GM12878 (cell line): ENCODE data around the gene EFHD2. TPM values are rescaled to one million over a fixed set of nuclear protein-coding genes. Genes with fewer than 3 reads are reported as not detected.

Experiments
- CEBPB ChIP-seq, 2 experiments: fragments of 150-350 bp in 1 of 2; IDR thresholded peaks; 2 replicates each; pipeline ENCODE4 v1.6.1; 2012 to 2014; ENCODE audit warnings: low read depth in 2 of 2, low read length in 2 of 2, borderline replicate concordance in 1 of 2, inconsistent platforms in 1 of 2
- MYC ChIP-seq: IDR thresholded peaks from 2 replicates; pipeline ENCODE4 v1.6.1; 2011; ENCODE audit warnings: mild to moderate bottlenecking, low read length, moderate library complexity, inconsistent platforms; ENCODE audit not compliant: insufficient read depth, insufficient replicate concordance, insufficient read length, severe bottlenecking
- PAX5 ChIP-seq: IDR thresholded peaks from 2 replicates; pipeline ENCODE4 v1.6.1; 2011; ENCODE audit warnings: low read depth, low read length, borderline replicate concordance
- POLR2AphosphoS2 ChIP-seq: IDR thresholded peaks from 2 replicates; pipeline ENCODE4 v1.6.1; 2011; ENCODE audit warnings: low read depth, mild to moderate bottlenecking, low read length, improper control_type of control experiment, moderate library complexity
- RBBP5 ChIP-seq: fragments of 200-600 bp; sonication (generic); conservative IDR thresholded peaks from 2 replicates; pipeline ENCODE4 v1.6.1; 2016
- SP1 ChIP-seq: IDR thresholded peaks from one replicate; pipeline ENCODE4 v1.6.1; 2011; ENCODE audit warnings: low read depth, low read length
- polyA plus RNA-seq, 11 experiments: library from polyadenylated mRNA; depleted of rRNA in 4 of 11; unstranded in 6 of 11; stranded (reverse) in 5 of 11; fragments of >200 nt; fragmentation: Nextera tagmentation in 4 of 11; fragmentation: Illumina TruSeq in 1 of 11; extraction: Ambion mirVana in 4 of 11; extraction: Trizol in 1 of 11; gene quantifications; 1 replicate in 1 of 11; 2 replicates in 10 of 11; pipeline versions ENCODE4 v1.2.1 to v1.2.3, GENCODE V29; 2011 to 2016; ENCODE audit warnings: inconsistent platforms in 2 of 11, missing spikeins in 2 of 11, low read depth in 1 of 11
- total RNA-seq, 4 experiments: library from RNA; depleted of rRNA in 3 of 4; stranded (reverse); fragments of >200 nt in 3 of 4; fragmentation: Illumina TruSeq in 1 of 4; extraction: Trizol in 1 of 4; gene quantifications; 2 replicates each; pipeline versions ENCODE4 v1.2.1 to v1.2.3, GENCODE V29; 2013 to 2021
- TF ChIP-seq, protein P1 (sequence below): fragments of 450-650 bp; IDR thresholded peaks from 2 replicates; pipeline ENCODE4 v1.6.1; 2018; ENCODE audit warnings: mild to moderate bottlenecking, low read depth, moderate library complexity; ENCODE audit not compliant: partially characterized antibody
- TF ChIP-seq, protein P2 (sequence below): IDR thresholded peaks from 2 replicates; pipeline ENCODE4 v1.6.1; 2011; ENCODE audit warnings: borderline replicate concordance, low read depth, mild to moderate bottlenecking, moderate library complexity, low read length; ENCODE audit not compliant: insufficient read depth, poor library complexity, severe bottlenecking

The EFHD2 gene
- total and polyA plus RNA-seq, 10 of the 15 experiments (the other 5 are each of a cell fraction or from before 2014, with no cell fraction given): 4.0 to 114 (median 66.1) TPM

DNA sequence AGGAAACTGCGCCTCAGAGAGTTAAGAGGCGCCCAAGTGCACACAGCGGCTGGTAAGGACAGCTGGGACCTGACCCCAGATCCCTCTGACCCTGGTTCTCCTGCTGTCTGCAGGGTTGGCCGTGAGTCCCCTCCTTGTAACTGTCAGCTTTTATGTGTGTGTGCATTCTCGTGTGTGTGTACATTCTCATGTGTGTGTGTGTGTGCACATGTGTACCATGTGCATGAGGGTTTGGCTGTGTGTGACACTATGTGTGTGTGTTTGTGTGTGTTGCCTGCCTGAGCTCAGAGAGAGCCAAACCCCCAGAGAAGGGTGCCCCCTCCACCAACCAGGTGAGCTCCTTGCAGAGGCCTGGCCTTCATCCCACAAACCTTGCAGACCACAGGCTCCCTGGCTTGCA, 25.9 kb upstream of the EFHD2 start (continued):
- TF ChIP-seq POLR2AphosphoS2 (no peak), CEBPB (IDR thresholded peaks at IDR 0.05; ENCODE audit: borderline replicate concordance in 1 of 2, low read depth in 2 of 2, low read length in 2 of 2) (no peak), PAX5 (no peak), SP1 (no peak), RBBP5 (no peak), MYC (no peak)
- TF ChIP-seq, protein P1, sequence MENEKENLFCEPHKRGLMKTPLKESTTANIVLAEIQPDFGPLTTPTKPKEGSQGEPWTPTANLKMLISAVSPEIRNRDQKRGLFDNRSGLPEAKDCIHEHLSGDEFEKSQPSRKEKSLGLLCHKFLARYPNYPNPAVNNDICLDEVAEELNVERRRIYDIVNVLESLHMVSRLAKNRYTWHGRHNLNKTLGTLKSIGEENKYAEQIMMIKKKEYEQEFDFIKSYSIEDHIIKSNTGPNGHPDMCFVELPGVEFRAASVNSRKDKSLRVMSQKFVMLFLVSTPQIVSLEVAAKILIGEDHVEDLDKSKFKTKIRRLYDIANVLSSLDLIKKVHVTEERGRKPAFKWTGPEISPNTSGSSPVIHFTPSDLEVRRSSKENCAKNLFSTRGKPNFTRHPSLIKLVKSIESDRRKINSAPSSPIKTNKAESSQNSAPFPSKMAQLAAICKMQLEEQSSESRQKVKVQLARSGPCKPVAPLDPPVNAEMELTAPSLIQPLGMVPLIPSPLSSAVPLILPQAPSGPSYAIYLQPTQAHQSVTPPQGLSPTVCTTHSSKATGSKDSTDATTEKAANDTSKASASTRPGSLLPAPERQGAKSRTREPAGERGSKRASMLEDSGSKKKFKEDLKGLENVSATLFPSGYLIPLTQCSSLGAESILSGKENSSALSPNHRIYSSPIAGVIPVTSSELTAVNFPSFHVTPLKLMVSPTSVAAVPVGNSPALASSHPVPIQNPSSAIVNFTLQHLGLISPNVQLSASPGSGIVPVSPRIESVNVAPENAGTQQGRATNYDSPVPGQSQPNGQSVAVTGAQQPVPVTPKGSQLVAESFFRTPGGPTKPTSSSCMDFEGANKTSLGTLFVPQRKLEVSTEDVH: no peak
- TF ChIP-seq, protein P2, sequence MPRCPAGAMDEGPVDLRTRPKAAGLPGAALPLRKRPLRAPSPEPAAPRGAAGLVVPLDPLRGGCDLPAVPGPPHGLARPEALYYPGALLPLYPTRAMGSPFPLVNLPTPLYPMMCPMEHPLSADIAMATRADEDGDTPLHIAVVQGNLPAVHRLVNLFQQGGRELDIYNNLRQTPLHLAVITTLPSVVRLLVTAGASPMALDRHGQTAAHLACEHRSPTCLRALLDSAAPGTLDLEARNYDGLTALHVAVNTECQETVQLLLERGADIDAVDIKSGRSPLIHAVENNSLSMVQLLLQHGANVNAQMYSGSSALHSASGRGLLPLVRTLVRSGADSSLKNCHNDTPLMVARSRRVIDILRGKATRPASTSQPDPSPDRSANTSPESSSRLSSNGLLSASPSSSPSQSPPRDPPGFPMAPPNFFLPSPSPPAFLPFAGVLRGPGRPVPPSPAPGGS: no peak
- TF ChIP-seq, all 136 proteins: peak for 0
